NB4 (cell line): ENCODE measurements around the gene USP31.

Experiments used
- DNase-seq: peaks from one replicate; pipeline ENCODE4 v3.0.0; 2010; ENCODE audit warnings: low read depth
- H3K4me3 ChIP-seq: one replicate; pipeline ENCODE4 v1.5.1; 2011; ENCODE audit warnings: mild to moderate bottlenecking, low read depth, low read length, moderate library complexity
- CTCF ChIP-seq: IDR thresholded peaks from one replicate; pipeline ENCODE4 v1.5.1; 2012; ENCODE audit warnings: low read depth, low read length
- MYC ChIP-seq: IDR thresholded peaks from 2 replicates; pipeline ENCODE4 v1.6.1; 2011; ENCODE audit warnings: low read depth, low read length
- POLR2A ChIP-seq: IDR thresholded peaks from 2 replicates; pipeline ENCODE4 v1.6.1; 2011; ENCODE audit warnings: mild to moderate bottlenecking; ENCODE audit not compliant: insufficient read length; ENCODE audit errors: extremely low read depth
- TF ChIP-seq, protein P1 (sequence below): IDR thresholded peaks from 2 replicates; pipeline ENCODE4 v1.6.1; 2011; ENCODE audit warnings: low read depth, low read length

The USP31 gene

DNA sequence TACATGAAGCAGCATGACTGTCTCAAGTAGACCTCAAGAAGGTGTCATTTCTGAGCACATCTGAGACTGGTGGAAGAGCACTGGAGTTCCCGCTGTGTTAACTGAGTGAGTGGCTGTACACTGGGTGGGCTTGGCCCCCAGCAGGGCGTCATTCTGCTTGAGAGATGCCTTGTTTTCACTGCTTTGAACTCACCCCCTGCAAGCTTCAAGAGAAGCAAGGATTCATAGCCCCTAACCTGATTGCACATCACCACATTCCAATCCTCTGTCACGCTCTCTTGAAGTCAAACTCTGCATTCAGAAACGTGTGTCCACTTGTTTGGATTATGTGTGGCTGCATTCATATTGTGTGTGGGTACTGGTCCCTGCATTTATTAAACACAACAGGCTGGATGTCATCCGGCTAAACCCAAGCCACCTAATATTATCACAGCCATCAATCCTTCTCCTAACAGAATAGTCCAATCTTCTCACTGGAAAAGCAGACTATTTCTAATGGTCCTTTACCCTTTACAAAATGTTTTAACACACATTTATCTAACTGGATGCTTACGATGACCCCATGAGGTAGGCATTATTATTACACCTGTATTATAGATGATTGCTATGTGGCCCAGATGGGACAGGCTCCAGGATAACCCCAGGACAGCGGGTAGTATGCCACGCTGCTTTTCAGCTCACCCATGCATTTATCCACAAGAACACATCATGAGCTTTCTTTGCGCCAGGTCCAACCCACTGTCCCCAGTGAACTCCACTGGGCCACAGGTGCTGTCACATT, 76.3 kb downstream of the USP31 start:
- no peak for DNase-seq
- TF ChIP-seq POLR2A = no peak
- no peak for TF ChIP-seq MYC
- TF ChIP-seq, protein P1, sequence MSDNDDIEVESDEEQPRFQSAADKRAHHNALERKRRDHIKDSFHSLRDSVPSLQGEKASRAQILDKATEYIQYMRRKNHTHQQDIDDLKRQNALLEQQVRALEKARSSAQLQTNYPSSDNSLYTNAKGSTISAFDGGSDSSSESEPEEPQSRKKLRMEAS = no peak
- TF ChIP-seq CTCF = no peak
- no peak overlapping the region for H3K4me3 ChIP-seq

DNA sequence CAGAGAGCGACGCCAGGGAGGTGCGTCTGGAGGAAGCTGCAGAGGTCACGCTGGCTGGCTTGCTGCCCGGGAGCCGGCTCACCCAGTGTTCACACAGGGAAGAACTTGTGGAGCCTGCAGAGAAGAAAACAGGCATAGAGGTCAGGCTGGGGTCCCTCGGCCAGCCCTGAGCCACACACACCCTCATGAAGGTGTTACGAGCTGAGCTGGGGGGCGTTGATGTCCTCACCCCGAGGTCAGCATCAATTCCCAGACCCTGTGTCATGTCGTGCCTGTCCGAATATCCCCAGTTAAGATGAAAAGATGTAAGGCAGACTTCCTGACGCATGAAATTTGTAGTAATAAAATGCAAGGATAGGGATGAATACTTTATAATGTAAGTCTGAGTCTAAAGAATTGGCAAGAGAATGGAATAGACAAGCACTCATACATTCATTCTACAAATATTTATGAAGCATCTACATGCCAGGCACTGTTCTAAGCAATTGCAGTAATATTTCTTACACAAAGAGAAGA, 77.1 kb downstream of the USP31 start:
- no peak for TF ChIP-seq CTCF
- no peak for TF ChIP-seq MYC
- no peak for TF ChIP-seq POLR2A
- TF ChIP-seq, protein P1 = no peak
- no peak for DNase-seq
- no peak overlapping the region for H3K4me3 ChIP-seq

DNA sequence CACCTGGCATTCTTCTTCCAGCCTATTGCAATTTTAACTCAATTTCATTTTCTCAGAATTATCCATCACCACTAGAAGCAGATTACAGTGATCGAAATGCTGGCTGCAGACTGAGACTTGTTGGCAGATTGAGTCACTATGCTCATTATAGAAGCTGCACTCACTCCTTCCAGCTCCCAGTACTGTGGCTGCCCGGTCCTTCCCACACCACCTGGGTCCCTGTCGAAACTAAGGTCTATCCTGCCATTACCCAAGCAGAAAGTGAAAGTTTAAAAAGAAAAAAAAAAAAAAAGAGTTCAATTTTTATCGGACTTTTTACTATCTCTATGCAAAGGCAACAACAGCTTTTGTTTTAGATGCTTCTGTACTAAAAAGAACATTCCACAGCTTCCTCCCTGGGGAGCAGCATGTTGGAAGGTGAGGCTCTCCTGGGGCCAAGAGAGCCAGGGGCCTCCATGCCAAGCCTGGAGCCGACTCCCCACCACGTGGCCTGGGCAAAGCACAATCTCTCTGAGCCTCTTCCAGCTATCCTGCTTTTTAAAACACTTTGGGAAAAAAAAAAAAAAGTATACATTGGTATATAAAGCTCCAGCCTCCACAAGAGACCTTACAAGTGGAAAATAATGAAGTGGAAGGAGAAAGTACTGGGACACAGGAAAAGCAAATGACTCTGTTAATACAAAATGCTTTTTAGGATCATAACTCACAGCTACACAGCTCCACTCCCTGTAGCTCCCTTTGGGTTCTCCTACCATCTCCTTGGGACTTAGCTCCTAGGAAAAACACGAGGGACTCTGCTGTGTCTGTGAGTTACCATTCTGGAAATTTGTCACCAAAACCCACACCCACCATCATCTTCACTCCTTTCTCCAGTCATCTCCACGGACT, 77.8 kb downstream of the USP31 start:
- no peak for TF ChIP-seq MYC
- TF ChIP-seq, protein P1 = no peak
- no peak for TF ChIP-seq CTCF
- H3K4me3 ChIP-seq = no peak overlapping the region
- no peak for DNase-seq

GRCh38 chr16:23069844-23070243, 79.4 kb downstream of the USP31 start:
- no peak for TF ChIP-seq MYC
- no peak for TF ChIP-seq CTCF
- TF ChIP-seq, protein P1 = no peak
- no peak for TF ChIP-seq POLR2A
- H3K4me3 ChIP-seq = no peak overlapping the region
- DNase-seq = no peak

DNA sequence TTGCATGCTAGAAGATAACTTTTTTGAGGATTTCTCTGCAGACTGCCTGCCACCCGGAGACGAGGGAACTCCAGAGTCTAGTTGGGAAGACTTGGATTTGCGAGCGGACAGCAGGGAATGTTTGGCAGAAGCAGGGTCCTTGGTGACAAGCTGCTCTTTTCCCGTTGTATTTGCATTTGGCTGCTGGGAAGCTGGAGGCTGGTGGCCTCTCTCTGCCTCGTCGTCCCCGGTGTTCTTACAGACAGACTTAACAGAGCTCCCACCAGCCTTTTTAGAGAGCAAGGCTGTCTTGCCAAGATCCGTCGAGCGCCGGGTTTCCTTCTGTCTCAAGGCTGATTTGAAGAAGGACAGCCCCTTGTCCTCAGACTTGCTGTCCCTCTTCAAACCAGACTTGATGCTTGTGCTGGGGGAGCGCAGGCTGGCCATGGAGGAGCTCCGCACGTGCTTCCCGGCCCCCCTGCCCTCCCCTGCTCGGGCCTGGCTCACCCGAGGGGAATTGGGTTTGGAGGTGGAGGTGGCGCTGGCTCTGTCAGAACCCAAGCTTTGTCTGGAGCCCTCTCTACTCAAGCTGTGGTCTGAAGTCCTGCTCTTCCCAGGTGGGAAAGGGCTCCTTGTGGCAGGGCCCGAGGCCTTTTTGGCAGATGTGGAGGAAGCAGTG, 81.0 kb downstream of the USP31 start:
- no peak for DNase-seq
- no peak for TF ChIP-seq CTCF
- TF ChIP-seq POLR2A = no peak
- TF ChIP-seq MYC = no peak
- TF ChIP-seq, protein P1 = no peak

More for the DNA sequence above, 81.0 kb downstream of the USP31 start:
- H3K4me3 ChIP-seq = no peak overlapping the region
